Measurements from ENCODE around the gene DENND1B.
A peak's percentile ranks its signal among the peaks of the same experiment; 100 is the strongest.

DENND1B gene

DNA sequence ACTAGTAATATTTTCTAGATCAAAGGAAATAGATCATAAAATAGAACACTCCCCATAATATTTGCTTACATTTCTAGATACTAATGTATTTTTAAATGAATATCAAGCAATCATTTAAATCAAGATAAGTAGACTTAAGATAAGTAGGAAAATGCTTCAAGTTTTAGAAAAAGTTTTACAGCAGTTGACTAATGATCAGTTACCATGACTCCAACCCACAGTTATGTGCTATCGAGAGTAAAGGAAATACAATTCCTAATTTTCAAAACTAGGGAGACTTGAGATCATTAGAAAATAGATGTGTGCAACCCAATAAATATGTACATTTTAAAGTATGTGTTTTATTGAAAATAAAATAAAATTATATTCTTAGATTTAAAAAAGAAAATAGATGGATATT, 95.0 kb downstream of the DENND1B start:
- no peak for DNase-seq

DNA sequence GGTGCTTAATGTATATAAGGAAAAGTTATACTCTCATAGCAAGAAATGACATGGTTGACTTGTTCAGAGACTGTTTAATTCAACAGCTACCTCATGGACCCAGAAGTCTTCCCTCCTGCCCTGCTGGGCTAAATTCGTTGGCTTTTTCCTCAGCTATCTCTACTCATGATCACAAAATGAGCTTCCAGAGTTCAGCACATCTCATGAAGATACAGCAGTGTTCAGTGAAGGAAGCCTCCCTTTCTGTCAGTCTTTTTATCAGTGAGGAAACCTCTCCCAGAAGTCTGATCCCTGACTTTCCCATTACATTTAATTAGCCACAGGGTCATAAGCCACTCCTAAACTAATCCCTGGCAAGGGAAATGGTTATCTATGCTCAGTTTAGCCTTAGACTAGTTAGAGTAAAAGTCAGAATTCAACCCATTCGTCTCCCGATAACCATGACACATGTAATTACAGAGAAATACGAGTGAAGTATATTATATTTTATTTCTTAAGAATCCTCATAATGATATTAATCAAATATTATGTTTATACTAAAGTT, 97.5 kb downstream of the DENND1B start:
- no peak for DNase-seq

GRCh38 chr1:197677313-197677712, 98.0 kb downstream of the DENND1B start:
- DNase-seq, result no peak

DNA sequence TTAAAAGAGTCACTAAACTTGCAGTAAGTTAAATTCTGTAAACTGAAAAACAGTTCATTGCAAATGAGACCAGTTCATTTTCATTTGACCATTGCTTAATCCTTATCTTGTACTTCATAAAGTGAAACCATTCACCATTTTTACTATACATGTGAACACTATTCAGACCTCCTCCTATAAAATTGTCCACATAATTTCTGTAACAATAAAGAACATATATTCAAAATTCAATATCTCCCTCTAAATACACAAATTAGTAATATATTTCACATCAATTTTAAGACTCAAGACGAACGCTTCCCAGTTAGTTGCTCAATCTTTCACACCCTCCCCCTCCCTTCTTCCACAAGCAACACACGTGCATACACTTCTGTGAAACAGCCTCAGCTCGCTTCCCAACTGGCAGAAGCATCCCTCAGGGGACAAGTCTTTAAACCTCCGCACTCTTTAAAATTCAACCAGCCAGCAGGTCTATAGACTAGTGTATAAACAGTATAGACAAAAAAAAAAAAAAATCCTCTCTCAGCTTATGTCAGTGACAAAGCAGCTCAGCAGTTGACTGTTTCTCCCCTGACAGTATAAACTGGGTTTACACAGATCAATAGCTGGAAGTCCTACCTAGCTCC, 99.6 kb downstream of the DENND1B start:
- DNase-seq, result peak; percentile 69

- DNase-seq, result peak; percentile 95
These were observed 101.0 kb downstream of the DENND1B start for GRCh38 chr1:197674286-197674685.

GRCh38 chr1:197673292-197673691, 102.0 kb downstream of the DENND1B start:
- DNase-seq, result no peak

DNA sequence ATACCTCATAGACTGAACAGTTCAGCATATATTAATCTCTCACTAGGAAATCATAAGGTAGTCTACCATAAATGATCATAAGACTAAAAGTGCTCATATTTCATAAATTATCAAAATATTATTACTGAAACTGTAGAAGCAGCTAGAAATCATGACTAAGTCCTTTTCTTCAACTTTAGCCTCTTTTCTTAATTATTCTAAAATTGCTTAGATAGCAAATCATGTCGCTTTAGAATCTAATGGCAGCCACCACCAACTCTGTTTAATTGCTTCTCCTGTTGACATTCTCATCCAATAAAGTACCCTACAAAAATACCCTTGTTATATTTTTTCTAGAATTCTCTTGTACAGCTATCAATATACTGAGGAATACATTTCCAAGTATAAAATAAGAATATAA, 102.9 kb downstream of the DENND1B start:
- no peak for DNase-seq

DNA sequence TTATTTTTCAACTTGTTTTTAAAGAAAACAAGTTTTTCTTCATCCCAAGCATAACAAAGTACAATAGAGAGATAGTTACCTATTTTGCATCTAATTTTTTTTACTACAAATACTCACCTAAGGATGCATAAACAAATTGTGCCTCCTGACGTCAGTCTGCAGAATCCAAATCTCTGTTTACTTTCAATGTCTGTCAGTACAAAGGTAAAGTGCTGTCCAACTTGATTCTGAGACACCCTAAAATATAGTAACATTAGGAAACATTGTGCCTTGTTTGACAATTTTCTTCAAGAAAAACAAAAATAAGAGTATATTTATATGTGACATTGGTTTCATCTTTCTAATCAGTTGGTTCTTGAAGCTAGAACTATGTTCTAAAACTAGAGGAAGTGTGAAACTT, 103.4 kb downstream of the DENND1B start:
- DNase-seq, result no peak

- DNase-seq, result no peak
These were observed 104.1 kb downstream of the DENND1B start for GRCh38 chr1:197671140-197671539.

DNA sequence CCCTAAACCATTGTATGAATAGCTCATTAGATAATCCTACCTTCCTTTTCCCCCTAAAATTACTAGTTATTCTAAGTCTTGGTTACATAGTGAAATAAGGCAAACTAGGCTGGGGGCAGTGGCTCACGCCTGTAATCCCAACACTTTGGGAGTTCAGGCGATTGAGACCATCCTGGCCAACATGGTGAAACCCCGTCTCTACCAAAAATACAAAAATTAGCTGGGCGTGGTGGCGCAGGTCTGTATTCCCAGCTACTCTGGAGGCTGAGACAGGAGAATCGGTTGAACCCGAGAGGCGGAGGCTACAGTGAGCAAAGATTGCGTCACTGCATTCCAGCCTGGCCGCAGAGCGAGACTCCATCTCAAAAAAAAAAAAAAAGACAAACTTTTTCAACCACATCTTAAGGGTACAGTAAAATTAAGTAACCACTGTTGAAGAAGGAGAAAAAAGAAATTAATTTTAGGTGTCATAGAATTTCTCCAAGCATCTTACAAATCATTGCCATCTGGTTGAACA, 108.5 kb downstream of the DENND1B start:
- no peak for DNase-seq

DNA sequence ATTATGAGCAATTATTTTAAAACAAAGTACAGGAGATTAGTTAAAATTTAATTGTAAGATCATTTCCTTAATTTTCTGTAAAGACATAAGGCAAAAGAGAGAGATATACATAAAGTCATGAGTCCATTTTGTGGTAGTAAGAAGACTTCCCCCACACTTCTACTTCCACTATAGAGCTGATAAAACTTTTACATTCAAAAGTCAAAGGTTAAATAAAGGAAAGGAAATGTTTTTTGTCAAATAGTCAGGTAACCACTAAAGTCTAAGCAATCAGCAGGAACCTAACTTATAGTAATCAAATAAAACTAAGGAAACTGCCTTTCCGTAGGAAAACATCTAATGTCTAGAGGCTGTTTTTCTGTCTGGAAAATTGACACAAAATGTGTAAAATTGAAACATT, 110.9 kb downstream of the DENND1B start:
- no peak for DNase-seq

DNA sequence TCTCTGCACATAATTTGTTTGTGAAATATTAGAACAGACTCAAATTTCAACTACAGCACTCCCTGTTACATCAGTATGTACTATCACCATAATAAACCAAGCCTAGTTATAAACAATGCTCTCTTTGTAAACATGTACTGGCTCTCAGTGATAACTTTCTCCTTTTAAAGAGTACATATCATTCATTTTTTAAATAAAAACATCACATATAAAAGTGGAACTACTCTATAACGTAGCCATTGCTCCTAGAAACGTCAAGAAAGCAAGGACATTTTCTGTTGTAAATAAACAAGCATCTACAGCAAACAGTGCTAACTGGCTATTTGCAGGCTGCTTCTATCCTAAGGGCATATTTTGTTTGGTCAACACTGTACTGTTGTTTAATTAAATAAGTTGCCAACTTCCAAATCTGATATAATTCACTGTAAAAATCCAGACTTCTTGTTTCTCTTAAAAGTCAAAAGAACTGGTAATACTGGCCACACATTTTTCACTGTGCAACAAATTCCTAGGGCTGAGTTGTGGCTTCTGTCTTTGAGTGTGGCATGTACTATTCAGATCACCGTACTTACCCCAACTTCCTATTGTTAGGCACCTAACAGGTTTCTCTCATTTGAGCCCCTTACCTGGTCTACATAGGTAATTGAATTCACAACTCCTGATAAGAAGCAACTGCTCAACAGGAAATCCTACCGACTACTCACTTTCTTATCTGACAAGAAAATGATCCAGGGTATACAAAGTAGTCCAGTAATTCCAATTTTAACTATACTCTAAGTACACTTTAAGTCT, 111.9 kb downstream of the DENND1B start:
- no peak for DNase-seq

GRCh38 chr1:197660389-197660788, 114.9 kb downstream of the DENND1B start:
- no peak for DNase-seq

- no peak for DNase-seq
These were observed 116.1 kb downstream of the DENND1B start for GRCh38 chr1:197659171-197659570.

DNA sequence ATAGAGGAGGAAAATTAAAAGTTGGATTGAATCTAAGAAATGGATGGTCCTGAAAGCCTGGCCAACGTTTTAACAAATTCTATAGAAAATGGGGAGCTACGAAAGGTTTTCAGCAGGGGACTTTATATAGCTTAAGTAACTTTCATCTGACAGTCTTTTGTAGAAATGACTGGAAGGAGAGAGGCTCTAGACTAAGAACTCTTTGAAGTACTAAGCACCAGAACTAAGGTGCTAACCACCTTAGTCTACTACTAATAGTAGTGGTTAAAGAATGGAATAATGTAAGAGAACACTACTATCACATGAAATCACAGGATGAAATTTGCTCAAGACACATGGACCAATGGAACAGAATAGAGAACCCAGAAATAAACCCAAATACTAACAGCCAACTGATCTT, 126.1 kb downstream of the DENND1B start:
- no peak for DNase-seq

DNA sequence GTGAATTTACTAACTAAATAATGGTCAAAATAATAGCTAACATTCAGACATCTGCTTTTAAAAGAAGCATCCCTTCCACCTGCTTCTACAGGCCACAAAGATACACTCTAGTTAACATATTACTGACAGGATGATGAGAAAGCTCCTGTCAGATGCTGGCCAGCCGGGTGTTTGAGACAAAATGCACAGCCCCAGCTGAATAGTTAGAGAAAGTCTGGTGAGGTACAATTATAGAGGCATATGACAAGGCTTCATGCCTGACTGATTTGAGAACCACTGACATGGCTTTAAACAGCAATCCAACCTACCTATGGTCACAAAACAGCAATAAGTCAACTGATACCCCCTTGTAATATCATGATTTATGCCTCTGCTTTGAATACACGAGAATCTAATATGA, 137.0 kb downstream of the DENND1B start:
- peak; percentile 72 for DNase-seq

- no peak for DNase-seq
These were observed 137.9 kb downstream of the DENND1B start for GRCh38 chr1:197637406-197637805.

- DNase-seq, result no peak
These were observed 141.7 kb downstream of the DENND1B start for GRCh38 chr1:197633447-197634078.

DNA sequence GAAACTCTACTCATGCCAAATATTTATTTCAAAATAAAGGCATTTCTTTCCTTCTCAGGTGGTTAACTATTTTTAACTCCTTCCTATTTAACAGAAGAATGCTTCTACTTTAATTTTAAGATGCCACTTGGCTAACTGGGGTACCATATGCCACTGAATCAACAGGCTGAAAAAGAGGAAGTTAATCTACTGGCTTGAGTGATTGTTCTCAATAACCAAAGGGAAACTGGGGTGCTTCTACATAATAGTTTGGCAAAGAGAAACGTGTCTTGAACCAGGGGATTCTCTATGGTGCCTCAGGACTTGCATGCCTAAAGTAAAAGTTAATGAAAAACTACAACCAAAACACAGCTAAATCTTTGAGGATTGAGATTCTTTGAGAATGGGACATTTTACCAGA, 142.6 kb downstream of the DENND1B start:
- DNase-seq, result no peak

DNA sequence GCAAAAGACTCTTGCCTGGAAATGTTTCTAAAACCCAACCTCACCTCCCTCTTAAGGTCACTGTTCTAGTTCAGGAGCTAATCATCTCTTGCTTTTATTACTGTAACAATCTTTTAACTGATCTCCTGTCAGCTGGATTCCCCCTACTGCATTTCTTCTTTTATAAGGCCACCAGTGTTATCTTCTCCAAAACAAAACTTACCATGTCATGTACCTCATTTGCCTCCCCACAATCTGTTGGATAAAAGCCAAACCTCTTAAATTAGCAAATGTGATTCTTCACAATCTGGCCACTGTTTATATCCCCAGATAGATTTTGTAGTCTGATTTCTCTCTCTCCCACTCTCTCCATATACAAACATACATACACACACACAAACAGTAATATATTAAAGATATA, 143.3 kb downstream of the DENND1B start:
- DNase-seq, result peak; percentile 15

DNA sequence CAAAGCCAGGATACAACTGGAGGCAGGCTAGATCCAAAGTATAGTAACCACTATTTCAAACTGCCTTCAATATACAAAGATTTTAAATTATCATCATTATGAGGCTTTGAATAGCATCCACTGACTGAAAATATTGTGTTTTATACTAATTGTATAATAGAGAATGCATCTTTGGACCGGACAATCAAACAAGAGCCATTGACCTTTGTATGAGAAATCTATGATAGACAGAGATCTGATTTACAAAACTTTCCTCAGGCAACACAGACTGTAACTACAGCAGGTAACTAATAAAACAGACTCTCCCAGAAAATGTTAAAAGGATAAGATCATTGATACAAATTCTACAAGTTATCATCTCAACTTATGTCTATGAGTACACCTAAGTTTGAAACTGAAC, 152.9 kb downstream of the DENND1B start:
- DNase-seq, result no peak

DNA sequence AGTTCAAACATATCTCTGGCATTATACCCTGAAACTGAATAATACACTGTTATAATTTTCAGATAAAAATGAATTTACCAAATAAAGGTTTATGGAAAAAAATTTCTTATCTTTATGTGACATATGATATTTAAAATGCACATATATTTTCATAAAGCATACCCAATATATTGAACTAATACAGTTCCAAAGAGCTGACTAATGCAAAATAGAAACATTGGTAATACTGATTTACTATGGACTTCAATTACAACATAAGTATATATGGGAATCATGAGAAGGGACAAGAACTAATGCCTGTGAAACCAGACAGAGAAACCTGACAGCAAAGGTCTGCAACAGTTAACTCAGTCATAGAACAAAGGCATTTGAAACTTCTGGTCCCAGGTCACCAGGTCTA, 153.5 kb downstream of the DENND1B start:
- DNase-seq, result no peak

- no peak for DNase-seq
These were observed 154.5 kb downstream of the DENND1B start for GRCh38 chr1:197620714-197621163.

Data from NCI-H1694 treated with DMSO at 0.1 percent for 48 hours (cell line).